Measurements from ENCODE around the gene COL4A2.

- TF ChIP-seq CTCF (IDR thresholded peaks at IDR 0.05) (no peak), EZH2 (IDR thresholded peaks at IDR 0.05; ENCODE audit: borderline replicate concordance, insufficient read depth, low read depth, low read length, poor library complexity, severe bottlenecking) (no peak)
These were observed 114.0 kb downstream of the COL4A2 start for GRCh38 chr13:110421061-110421460.

Data from B cell (primary cell).